NK-92 (cell line): Measurements from ENCODE around the gene TFF2.

ENCODE experiments used
- DNase-seq: peaks from one replicate; lab custom pipeline; 2025; ENCODE audit not compliant: unreplicated experiment; lab: John Stamatoyannopoulos, UW

TFF2 gene

GRCh38 chr21:42384156-42384945 is 33.6 kb upstream of the TFF2 start:
- DNase-seq, result no peak

GRCh38 chr21:42383331-42383730 is 32.5 kb upstream of the TFF2 start:
- DNase-seq, result no peak

- DNase-seq, result no peak
These were observed 32.1 kb upstream of the TFF2 start for GRCh38 chr21:42382915-42383314.

- DNase-seq, result no peak
These were observed 30.7 kb upstream of the TFF2 start for GRCh38 chr21:42381347-42381984.

GRCh38 chr21:42379426-42380215 is 28.8 kb upstream of the TFF2 start:
- DNase-seq, result no peak

- no peak for DNase-seq
These were observed 27.6 kb upstream of the TFF2 start for GRCh38 chr21:42378418-42378817.

- DNase-seq, result no peak
These were observed 27.2 kb upstream of the TFF2 start for GRCh38 chr21:42377951-42378340.

- no peak for DNase-seq
These were observed 26.6 kb upstream of the TFF2 start for GRCh38 chr21:42377211-42377950.

- no peak for DNase-seq
These were observed 25.7 kb upstream of the TFF2 start for GRCh38 chr21:42376338-42376982.

- no peak for DNase-seq
These were observed 25.2 kb upstream of the TFF2 start for GRCh38 chr21:42375966-42376337.

GRCh38 chr21:42375506-42375905 is 24.7 kb upstream of the TFF2 start:
- DNase-seq, result no peak

- no peak for DNase-seq
These were observed 24.2 kb upstream of the TFF2 start for GRCh38 chr21:42374864-42375499.

- no peak for DNase-seq
These were observed 23.7 kb upstream of the TFF2 start for GRCh38 chr21:42374457-42374856.

- DNase-seq, result no peak
These were observed 23.2 kb upstream of the TFF2 start for GRCh38 chr21:42373908-42374455.

- no peak for DNase-seq
These were observed 22.6 kb upstream of the TFF2 start for GRCh38 chr21:42373196-42373907.

GRCh38 chr21:42370894-42371654 is 20.3 kb upstream of the TFF2 start:
- DNase-seq, result no peak

GRCh38 chr21:42369821-42370220 is 19.0 kb upstream of the TFF2 start:
- no peak for DNase-seq

GRCh38 chr21:42367367-42368165 is 16.8 kb upstream of the TFF2 start:
- no peak for DNase-seq
